Effector CD8-positive, alpha-beta T cell (primary cell): ENCODE results near the gene ANO2.
"Not testable (repeated sequence)": the region's sequence is repeated elsewhere in the genome, so short reads cannot be mapped to it uniquely, and the experiment has no call there.

Experiments used
- DNase-seq: peaks from one replicate; lab custom pipeline; 2025; lab: John Stamatoyannopoulos, UW

Gene ANO2

GRCh38 chr12:5887819-5888218 is 57.2 kb downstream of the ANO2 start:
- not testable (repeated sequence) for DNase-seq

GRCh38 chr12:5884866-5885265 is 60.2 kb downstream of the ANO2 start:
- no peak for DNase-seq

- DNase-seq, result no peak
These were observed 60.8 kb downstream of the ANO2 start for GRCh38 chr12:5884285-5884684.

GRCh38 chr12:5882511-5883190 is 62.4 kb downstream of the ANO2 start:
- no peak for DNase-seq

GRCh38 chr12:5881666-5882065 is 63.4 kb downstream of the ANO2 start:
- no peak for DNase-seq

GRCh38 chr12:5881101-5881606 is 63.9 kb downstream of the ANO2 start:
- DNase-seq, result no peak

GRCh38 chr12:5875851-5876250 is 69.2 kb downstream of the ANO2 start:
- no peak for DNase-seq

GRCh38 chr12:5874514-5874913 is 70.5 kb downstream of the ANO2 start:
- no peak for DNase-seq

- DNase-seq, result no peak
These were observed 71.7 kb downstream of the ANO2 start for GRCh38 chr12:5873281-5873919.

GRCh38 chr12:5872745-5873144 is 72.3 kb downstream of the ANO2 start:
- DNase-seq, result no peak

GRCh38 chr12:5871741-5872140 is 73.3 kb downstream of the ANO2 start:
- no peak for DNase-seq

GRCh38 chr12:5870183-5870582 is 74.9 kb downstream of the ANO2 start:
- no peak for DNase-seq

- no peak for DNase-seq
These were observed 76.3 kb downstream of the ANO2 start for GRCh38 chr12:5868625-5869295.

- DNase-seq, result no peak
These were observed 79.7 kb downstream of the ANO2 start for GRCh38 chr12:5865397-5865796.

- no peak for DNase-seq
These were observed 80.1 kb downstream of the ANO2 start for GRCh38 chr12:5864972-5865371.

GRCh38 chr12:5864301-5864700 is 80.8 kb downstream of the ANO2 start:
- DNase-seq, result no peak

- DNase-seq, result no peak
These were observed 83.6 kb downstream of the ANO2 start for GRCh38 chr12:5861416-5861815.

GRCh38 chr12:5856692-5857091 is 88.4 kb downstream of the ANO2 start:
- no peak for DNase-seq

GRCh38 chr12:5846950-5847349 is 98.1 kb downstream of the ANO2 start:
- DNase-seq, result no peak

- DNase-seq, result no peak
These were observed 104.1 kb downstream of the ANO2 start for GRCh38 chr12:5840944-5841343.

- no peak for DNase-seq
These were observed 114.9 kb downstream of the ANO2 start for GRCh38 chr12:5830111-5830510.

- no peak for DNase-seq
These were observed 117.5 kb downstream of the ANO2 start for GRCh38 chr12:5827591-5827990.

GRCh38 chr12:5825761-5826160 is 119.3 kb downstream of the ANO2 start:
- not testable (repeated sequence) for DNase-seq
